ENCODE data around the gene CCDC187.

Gene CCDC187

GRCh38 chr9:136223871-136224640 lies 79.8 kb downstream of the CCDC187 start:
- no peak for DNase-seq (ENCODE audit: low spot score)

GRCh38 chr9:136222906-136223285 lies 81.0 kb downstream of the CCDC187 start:
- no peak for DNase-seq (ENCODE audit: low spot score)

- no peak for DNase-seq (ENCODE audit: low spot score)
Measured at GRCh38 chr9:136222166-136222905, 81.6 kb downstream of the CCDC187 start.

GRCh38 chr9:136220017-136220729 lies 83.7 kb downstream of the CCDC187 start:
- DNase-seq (ENCODE audit: low spot score): peak; percentile 36

- DNase-seq (ENCODE audit: low spot score): no peak
Measured at GRCh38 chr9:136219276-136219675, 84.6 kb downstream of the CCDC187 start.

- DNase-seq (ENCODE audit: low spot score): no peak
Measured at GRCh38 chr9:136218673-136219072, 85.2 kb downstream of the CCDC187 start.

- DNase-seq (ENCODE audit: low spot score): no peak
Measured at GRCh38 chr9:136218271-136218670, 85.6 kb downstream of the CCDC187 start.

GRCh38 chr9:136216541-136217244 lies 87.2 kb downstream of the CCDC187 start:
- no peak for DNase-seq (ENCODE audit: low spot score)

- no peak for DNase-seq (ENCODE audit: low spot score)
Measured at GRCh38 chr9:136213733-136214132, 90.2 kb downstream of the CCDC187 start.

- no peak for DNase-seq (ENCODE audit: low spot score)
Measured at GRCh38 chr9:136212345-136212950, 91.4 kb downstream of the CCDC187 start.

GRCh38 chr9:136211441-136212344 lies 92.2 kb downstream of the CCDC187 start:
- no peak for DNase-seq (ENCODE audit: low spot score)

GRCh38 chr9:136211006-136211405 lies 92.9 kb downstream of the CCDC187 start:
- DNase-seq (ENCODE audit: low spot score): no peak

GRCh38 chr9:136210276-136210675 lies 93.6 kb downstream of the CCDC187 start:
- DNase-seq (ENCODE audit: low spot score): no peak

GRCh38 chr9:136209786-136210185 lies 94.1 kb downstream of the CCDC187 start:
- DNase-seq (ENCODE audit: low spot score): no peak

GRCh38 chr9:136209232-136209631 lies 94.7 kb downstream of the CCDC187 start:
- DNase-seq (ENCODE audit: low spot score): no peak

- DNase-seq (ENCODE audit: low spot score): no peak
Measured at GRCh38 chr9:136208675-136209074, 95.2 kb downstream of the CCDC187 start.

- no peak for DNase-seq (ENCODE audit: low spot score)
Measured at GRCh38 chr9:136207616-136208015, 96.3 kb downstream of the CCDC187 start.

GRCh38 chr9:136206602-136207275 lies 97.2 kb downstream of the CCDC187 start:
- DNase-seq (ENCODE audit: low spot score): no peak

- no peak for DNase-seq (ENCODE audit: low spot score)
Measured at GRCh38 chr9:136205707-136205992, 98.2 kb downstream of the CCDC187 start.

Data from CD4-positive, alpha-beta T cell treated with Interleukin-2 at 100 ng/mL for 4 hours (primary cell).